KBM-7 (cell line): ENCODE measurements around the gene SLC12A3.

ENCODE experiments used
- DNase-seq: peaks from one replicate; pipeline ENCODE4 v3.0.0-alpha.2; 2015
- in situ Hi-C: fragments of 300-500 bp; cut with MboI; formaldehyde crosslinking; loops from 2 replicates; pipeline ENCODE4 v1.14.3; 2020; ENCODE audit warnings: low sequenced_read_pairs, low pct_unique_long_range_greater_than_20kb, mixed read lengths

The SLC12A3 gene

DNA sequence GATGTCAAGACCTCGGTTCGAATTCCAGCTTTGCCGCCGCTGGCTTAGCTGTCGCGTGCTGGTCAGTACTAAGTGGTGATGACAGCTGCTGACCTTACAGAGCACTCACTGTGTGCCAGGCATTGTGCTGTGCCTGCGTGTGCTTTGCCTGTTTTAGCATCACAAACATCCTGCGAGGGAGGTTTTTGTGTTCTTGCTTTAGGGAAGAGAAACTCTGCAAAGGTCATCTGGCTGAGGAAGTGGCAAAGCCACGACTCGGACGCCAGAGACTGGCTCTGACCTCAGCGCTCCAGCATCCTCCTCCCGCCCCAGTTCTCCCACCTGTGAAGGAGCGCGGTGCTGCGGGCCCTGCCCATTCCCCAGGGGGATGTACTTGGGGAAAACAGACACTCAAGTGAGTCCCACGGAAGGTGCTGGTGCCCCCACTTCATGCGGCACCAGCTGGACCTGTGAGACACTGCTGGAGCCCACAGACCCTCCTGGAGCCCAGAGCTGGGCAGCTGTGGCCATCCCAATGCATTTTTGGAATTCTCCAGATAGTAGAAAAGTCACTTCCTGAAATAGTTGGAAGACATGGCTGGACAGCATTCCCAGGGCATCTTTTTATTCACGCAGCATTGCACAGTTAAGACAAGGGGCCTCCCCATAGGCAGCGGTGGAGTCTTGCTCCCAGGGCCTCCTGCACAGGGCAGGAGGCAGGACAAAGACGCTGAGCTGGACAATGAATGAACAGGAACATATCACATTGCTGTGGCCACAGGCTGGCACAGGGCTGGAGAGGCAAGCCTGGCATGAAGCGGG, 47.0 kb downstream of the SLC12A3 start:
- no peak for DNase-seq
- in situ Hi-C loops, result no loop called here

- no peak for DNase-seq
- in situ Hi-C loops, result no loop called here
Observed at GRCh38 chr16:56912746-56913708, 48.0 kb downstream of the SLC12A3 start.

GRCh38 chr16:56914896-56915295, 49.9 kb downstream of the SLC12A3 start:
- DNase-seq, result no peak
- in situ Hi-C loops, result no loop called here

GRCh38 chr16:56915336-56916119, 50.5 kb downstream of the SLC12A3 start:
- in situ Hi-C loops, result no loop called here
- DNase-seq, result no peak

DNA sequence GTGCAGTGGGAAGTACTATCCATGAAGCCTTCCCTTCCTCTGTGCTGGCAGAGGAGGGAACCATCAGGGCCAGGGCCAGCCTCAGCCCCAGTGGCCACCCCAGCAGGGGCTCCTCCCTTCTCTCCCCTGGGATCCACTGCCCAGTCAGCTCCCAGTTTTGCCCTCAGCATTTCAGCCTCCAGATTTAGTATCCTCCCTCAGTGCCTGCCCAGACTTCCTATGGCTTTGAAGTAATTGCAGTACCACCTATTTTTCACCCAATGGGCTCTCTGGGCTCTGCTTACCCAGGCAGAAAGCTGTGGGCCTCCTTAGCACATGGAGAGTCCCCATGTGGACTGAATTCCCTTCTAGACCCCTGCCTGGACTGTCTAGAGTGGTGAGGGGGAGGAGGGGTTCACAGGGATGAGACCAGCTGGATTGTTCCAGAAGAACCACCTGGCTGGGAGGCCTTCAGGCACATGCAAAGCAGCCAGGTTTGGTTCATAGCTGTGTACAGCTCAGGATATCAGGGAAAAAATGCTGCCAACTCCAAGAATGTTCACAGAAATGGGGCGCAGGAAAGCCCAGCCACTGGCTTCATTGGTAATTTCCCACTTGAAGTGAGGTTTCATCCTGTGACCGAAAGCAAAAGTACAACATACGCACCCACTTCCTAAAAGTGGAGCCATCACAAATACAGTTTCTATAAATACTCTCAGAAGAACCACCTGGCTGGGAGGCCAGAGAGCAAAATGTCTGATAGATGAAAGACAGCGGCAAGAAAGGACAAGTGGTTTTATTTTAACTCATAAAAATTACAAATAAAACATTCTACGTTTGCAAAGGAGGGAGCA, 51.8 kb downstream of the SLC12A3 start:
- DNase-seq, result no peak
- in situ Hi-C loops, result no loop called here

DNA sequence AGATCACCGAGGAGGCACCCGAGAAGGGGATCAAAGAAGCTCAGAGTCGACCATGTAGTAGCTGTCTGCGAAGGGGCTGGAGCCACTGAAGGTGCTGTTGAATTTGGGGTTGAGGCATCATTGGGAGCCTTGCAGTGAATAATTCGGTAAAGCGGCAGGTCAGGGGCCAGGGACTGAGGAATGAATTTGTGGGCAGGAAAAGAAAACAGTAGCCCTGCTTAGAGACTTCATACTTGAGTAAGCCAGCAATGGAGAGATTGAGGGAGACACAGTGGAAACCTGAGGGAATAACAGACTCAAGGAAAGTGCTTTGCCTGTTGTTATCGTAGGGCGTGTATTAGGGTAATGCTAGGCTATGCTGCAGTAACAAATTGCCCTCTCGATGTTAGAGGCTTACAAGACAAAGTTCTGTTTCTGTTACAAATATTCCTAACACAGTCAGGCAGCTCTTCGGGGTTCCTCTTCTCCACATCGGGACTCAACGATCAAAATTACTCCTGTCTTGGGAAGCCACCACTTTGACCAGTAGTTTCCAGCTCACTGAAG, 53.5 kb downstream of the SLC12A3 start:
- no peak for DNase-seq
- in situ Hi-C loops, result no loop called here

DNA sequence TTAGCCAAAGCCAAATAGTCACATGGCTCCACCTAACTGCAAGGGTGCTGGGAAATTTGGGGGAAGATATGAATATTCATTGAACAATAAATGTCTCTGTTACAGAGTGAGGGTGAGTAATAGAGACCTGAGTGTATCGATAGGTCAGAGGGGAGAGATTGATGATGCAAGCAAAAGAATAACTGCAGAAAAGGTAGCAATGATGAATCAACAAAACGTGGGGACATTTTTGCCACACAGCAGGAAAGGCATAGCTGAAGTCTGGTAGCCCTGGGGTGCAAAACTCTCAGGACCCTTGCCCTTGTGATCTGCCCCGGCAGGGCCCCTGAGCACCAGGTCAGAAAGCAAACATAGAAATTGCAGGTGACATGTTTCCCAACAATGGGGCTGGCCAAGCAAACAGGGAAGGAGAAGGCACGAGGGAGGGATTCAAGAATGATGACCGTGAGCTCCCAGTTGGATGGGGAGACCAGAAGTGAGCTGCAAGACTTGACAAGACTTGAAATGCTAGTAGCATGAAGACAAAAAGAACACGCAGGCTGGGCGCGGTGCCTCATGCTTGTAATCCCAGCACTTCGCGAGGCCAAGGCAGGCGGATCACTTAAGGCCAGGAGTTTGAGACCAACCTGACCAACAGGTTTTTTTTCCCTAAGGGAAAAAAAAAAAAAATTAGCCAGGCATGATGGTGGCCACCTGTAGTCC, 54.2 kb downstream of the SLC12A3 start:
- in situ Hi-C loops, result no loop called here
- DNase-seq, result no peak

- DNase-seq, result no peak
- in situ Hi-C loops, result no loop called here
Observed at GRCh38 chr16:56921571-56921970, 56.6 kb downstream of the SLC12A3 start.

DNA sequence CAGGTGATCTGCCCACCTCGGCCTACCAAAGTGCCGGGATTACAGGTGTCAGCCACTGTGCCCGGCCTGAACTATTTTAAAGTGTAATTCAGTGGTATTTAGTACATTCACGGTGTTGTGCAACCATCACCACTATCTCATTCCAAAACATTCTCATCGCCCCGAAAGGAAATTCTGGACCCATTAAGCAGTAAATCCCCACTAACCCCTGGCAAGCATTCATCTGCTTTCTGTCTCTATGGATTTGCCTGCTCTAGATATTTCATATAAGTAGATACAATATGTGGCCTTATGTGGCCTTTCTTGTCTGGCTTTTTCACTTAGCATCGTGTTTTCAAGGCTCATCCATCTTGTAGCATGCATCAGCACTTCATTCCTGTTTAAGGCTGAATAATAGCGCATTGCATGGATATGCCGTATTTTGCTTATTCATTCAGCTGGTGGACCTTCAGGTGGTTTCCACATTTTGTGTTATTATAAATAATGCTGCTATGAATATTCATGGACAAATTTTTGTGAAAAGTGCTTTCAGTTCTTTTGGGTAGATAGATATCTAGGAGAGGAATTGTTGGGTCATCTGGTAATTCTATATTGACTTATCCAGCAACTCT, 58.6 kb downstream of the SLC12A3 start:
- in situ Hi-C loops, result no loop called here
- no peak for DNase-seq

DNA sequence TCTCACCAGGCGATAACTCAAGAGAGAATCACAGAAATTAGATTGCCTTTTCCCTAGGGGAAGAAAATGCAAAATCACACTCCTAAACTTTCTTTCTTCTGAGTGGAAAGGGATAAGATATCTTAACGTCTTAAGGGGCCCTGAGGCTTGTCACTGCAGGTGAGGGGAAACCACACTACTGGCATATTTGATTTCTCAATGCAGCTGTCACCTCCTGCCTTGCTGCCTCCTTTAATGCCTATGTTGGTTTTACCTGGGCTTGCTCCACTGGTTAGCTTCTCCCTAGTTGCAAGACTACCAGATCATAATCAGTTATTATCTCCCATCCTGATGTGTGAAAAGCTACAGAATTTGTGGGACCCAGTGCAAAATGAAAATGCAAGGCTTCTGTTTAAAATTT, 62.5 kb downstream of the SLC12A3 start:
- no peak for DNase-seq

GRCh38 chr16:56929639-56930038, 64.6 kb downstream of the SLC12A3 start:
- DNase-seq, result no peak
- in situ Hi-C loops, result no loop called here

More for the DNA sequence above, 62.5 kb downstream of the SLC12A3 start:
- in situ Hi-C loops, result no loop called here

- in situ Hi-C loops, result no loop called here
- DNase-seq, result no peak
Observed at GRCh38 chr16:56930486-56931270, 65.7 kb downstream of the SLC12A3 start.

GRCh38 chr16:56931271-56931891, 66.4 kb downstream of the SLC12A3 start:
- DNase-seq, result no peak
- in situ Hi-C loops, result no loop called here

DNA sequence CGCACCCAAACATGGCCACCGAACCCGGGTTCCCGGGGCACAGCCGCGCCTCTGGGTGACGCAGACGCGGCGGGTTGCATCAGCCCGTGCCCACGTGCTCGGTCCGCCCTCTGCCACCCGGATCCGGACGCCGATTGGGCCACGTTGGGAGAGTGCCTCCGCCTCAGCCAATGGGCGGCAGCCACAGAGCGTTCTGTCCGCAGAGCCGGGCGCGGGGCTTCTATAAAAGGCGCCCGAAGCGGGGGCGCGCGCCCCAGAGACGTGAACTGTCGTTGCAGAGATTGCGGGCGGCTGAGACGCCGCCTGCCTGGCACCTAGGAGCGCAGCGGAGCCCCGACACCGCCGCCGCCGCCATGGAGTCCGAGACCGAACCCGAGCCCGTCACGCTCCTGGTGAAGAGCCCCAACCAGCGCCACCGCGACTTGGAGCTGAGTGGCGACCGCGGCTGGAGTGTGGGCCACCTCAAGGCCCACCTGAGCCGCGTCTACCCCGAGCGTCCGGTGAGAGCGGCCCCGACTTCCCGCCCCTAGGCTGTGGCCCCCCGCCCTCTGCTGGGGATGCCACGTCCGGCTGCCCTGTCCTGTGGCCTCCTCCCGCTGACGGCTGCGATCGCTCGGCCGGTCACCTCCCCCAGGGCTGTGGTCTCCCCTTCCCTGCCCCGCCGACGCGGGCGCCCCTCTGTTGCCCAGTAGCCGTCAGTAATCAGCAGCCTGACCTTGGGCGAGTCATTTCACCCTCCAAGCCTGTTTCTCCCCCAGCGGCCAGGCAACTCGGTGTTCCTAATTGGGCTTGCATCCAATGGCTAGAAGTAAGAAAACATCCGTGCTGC, 67.1 kb downstream of the SLC12A3 start, which contains the start of gene HERPUD1:
Gene HERPUD1 (plus strand): TSS at position 251 of the 829 bp plus-strand sequence. CDS start 103 bp downstream, at position 354.
- DNase-seq, result peak; percentile 98
- in situ Hi-C loops, result no loop called here
